ENCODE data around the gene LGALS3.

The LGALS3 gene

GRCh38 chr14:55103005-55103640, 25.9 kb upstream of the LGALS3 start:
- H3K4me3 ChIP-seq (ENCODE audit: low read length) = peak overlapping the region; percentile 40
- TF ChIP-seq CTCF (IDR thresholded peaks at IDR 0.05; ENCODE audit: insufficient read depth, low read depth, low read length, missing control alignments) = no peak
- DNase-seq (ENCODE audit: low read depth) = peak; percentile 99

- no peak for DNase-seq (ENCODE audit: low read depth)
- TF ChIP-seq CTCF (IDR thresholded peaks at IDR 0.05; ENCODE audit: insufficient read depth, low read depth, low read length, missing control alignments) = no peak
- H3K4me3 ChIP-seq (ENCODE audit: low read length) = no peak overlapping the region
Observed at GRCh38 chr14:55103971-55104954, 24.8 kb upstream of the LGALS3 start.

GRCh38 chr14:55105991-55106390, 23.1 kb upstream of the LGALS3 start:
- DNase-seq (ENCODE audit: low read depth) = no peak
- H3K4me3 ChIP-seq (ENCODE audit: low read length) = no peak overlapping the region
- TF ChIP-seq CTCF (IDR thresholded peaks at IDR 0.05; ENCODE audit: insufficient read depth, low read depth, low read length, missing control alignments) = no peak

- DNase-seq (ENCODE audit: low read depth) = peak; percentile 92
- TF ChIP-seq CTCF (IDR thresholded peaks at IDR 0.05; ENCODE audit: insufficient read depth, low read depth, low read length, missing control alignments) = no peak
Observed at GRCh38 chr14:55107766-55108554, 21.1 kb upstream of the LGALS3 start.

GRCh38 chr14:55109836-55110235, 19.2 kb upstream of the LGALS3 start:
- no peak overlapping the region for H3K4me3 ChIP-seq (ENCODE audit: low read length)
- TF ChIP-seq CTCF (IDR thresholded peaks at IDR 0.05; ENCODE audit: insufficient read depth, low read depth, low read length, missing control alignments) = no peak
- no peak for DNase-seq (ENCODE audit: low read depth)

More at GRCh38 chr14:55107766-55108554, 21.1 kb upstream of the LGALS3 start:
- H3K4me3 ChIP-seq (ENCODE audit: low read length) = no peak overlapping the region

- TF ChIP-seq CTCF (IDR thresholded peaks at IDR 0.05; ENCODE audit: insufficient read depth, low read depth, low read length, missing control alignments) = no peak
- H3K4me3 ChIP-seq (ENCODE audit: low read length) = no peak overlapping the region
- no peak for DNase-seq (ENCODE audit: low read depth)
Observed at GRCh38 chr14:55111122-55111708, 17.8 kb upstream of the LGALS3 start.
